Measurements from ENCODE around the gene NEK7.

Gene NEK7

DNA sequence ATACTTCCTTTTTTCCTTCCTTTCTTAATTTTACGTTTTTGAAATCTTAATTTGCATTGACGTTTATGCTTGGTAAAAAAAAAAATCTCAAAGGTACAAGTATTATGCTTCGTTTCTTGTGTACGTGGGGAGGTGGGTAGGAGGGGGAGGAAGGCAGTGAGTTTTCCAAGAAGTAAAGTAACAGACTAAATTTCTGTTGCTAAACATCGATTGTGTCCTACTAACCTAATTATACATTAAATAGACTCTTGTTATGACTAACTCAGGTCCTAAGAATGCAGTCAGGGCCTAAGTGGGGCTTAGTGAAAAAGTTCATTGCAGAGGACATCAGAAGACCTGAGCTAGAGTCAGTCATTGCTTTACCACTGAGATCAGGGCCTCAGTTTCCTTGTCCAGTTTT lies 17.5 kb downstream of the NEK7 start:
- Histone ChIP-seq H3K79me2 (ENCODE audit: low read length) (peaks cover 62% of the 10 kb centered on the region), H3K4me1 (ENCODE audit: low read length) (peaks cover 45% of the 10 kb centered on the region), H3K27ac (ENCODE audit: low read length) (peak overlapping the region; percentile 45), H2AFZ (ENCODE audit: low read depth, low read length) (no peak overlapping the region), H3K27me3 (ENCODE audit: low read depth, low read length) (no peaks in the 10 kb centered on the region), H4K20me1 (ENCODE audit: insufficient read depth, low read length) (no peaks in the 10 kb centered on the region), H3K4me2 (ENCODE audit: low read length) (peak overlapping the region; percentile 58), H3K9me3 (ENCODE audit: insufficient read depth, low read length) (no peaks in the 10 kb centered on the region), H3K4me3 (ENCODE audit: low read length) (peak overlapping the region; percentile 60), H3K36me3 (replicated peaks; ENCODE audit: low read depth, low read length) (no peaks in the 10 kb centered on the region), H3K9ac (ENCODE audit: low read length) (peak overlapping the region; percentile 26; the same call in 1 of the 2 replicates)
- TF ChIP-seq EZH2phosphoT487 (IDR thresholded peaks at IDR 0.05; ENCODE audit: low read depth), result no peak
- TF ChIP-seq, protein P1, sequence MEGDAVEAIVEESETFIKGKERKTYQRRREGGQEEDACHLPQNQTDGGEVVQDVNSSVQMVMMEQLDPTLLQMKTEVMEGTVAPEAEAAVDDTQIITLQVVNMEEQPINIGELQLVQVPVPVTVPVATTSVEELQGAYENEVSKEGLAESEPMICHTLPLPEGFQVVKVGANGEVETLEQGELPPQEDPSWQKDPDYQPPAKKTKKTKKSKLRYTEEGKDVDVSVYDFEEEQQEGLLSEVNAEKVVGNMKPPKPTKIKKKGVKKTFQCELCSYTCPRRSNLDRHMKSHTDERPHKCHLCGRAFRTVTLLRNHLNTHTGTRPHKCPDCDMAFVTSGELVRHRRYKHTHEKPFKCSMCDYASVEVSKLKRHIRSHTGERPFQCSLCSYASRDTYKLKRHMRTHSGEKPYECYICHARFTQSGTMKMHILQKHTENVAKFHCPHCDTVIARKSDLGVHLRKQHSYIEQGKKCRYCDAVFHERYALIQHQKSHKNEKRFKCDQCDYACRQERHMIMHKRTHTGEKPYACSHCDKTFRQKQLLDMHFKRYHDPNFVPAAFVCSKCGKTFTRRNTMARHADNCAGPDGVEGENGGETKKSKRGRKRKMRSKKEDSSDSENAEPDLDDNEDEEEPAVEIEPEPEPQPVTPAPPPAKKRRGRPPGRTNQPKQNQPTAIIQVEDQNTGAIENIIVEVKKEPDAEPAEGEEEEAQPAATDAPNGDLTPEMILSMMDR (IDR thresholded peaks at IDR 0.05; ENCODE audit: low read depth, low read length), result no peak

DNA sequence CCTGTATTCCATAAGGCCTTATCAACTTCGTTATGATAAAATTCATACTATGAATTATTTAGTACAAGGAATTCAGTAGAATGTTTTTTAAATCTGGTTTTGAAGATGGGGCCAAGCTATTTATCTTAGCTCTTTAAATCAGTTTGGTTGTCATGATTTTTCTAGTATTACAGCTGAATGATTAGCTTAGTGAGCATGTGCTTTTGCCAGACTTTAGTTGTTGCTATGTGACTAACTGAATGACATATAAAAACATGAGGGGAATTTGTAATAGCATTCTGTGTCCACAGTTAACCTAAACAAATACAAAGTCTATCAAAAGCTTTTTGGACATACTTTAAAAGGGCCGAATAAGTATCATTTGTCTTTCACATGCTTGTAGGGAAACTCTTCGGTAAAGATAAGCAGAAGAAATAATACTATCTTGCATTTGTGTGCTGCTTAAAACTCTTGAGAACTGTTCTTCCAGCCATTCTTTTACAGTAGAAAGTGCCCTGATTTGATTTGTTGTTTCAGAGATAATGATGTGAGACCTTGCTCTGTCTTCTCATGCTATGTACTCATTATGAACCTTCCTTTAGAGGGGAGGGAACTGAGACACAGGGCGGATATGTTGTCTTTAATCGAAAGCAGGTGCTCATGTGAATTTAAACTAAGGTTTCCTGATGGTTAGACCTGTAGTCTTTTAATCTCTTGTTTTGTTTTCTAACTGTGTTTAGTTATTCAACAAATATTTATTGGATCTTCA lies 18.8 kb downstream of the NEK7 start:
- peaks cover 61% of the 10 kb centered on the region for H3K79me2 ChIP-seq (ENCODE audit: low read length)
- no peak overlapping the region for H2AFZ ChIP-seq (ENCODE audit: low read depth, low read length)
- H3K27ac ChIP-seq (ENCODE audit: low read length), result peak overlapping the region; percentile 47
- H3K36me3 ChIP-seq (replicated peaks; ENCODE audit: low read depth, low read length), result no peaks in the 10 kb centered on the region
- peak overlapping the region; percentile 31 for H3K4me3 ChIP-seq (ENCODE audit: low read length)
- TF ChIP-seq, protein P1 (IDR thresholded peaks at IDR 0.05; ENCODE audit: low read depth, low read length), result no peak
- no peak for TF ChIP-seq EZH2phosphoT487 (IDR thresholded peaks at IDR 0.05; ENCODE audit: low read depth)
- no peaks in the 10 kb centered on the region for H3K9me3 ChIP-seq (ENCODE audit: insufficient read depth, low read length)
- H4K20me1 ChIP-seq (ENCODE audit: insufficient read depth, low read length), result no peaks in the 10 kb centered on the region
- peak overlapping the region; percentile 58 for H3K4me2 ChIP-seq (ENCODE audit: low read length)
- no peaks in the 10 kb centered on the region for H3K27me3 ChIP-seq (ENCODE audit: low read depth, low read length)
- H3K9ac ChIP-seq (ENCODE audit: low read length), result 0 out of 2 replicates have a peak overlapping the region, but pooled peaks have one; percentile 0
- H3K4me1 ChIP-seq (ENCODE audit: low read length), result peaks cover 49% of the 10 kb centered on the region

DNA sequence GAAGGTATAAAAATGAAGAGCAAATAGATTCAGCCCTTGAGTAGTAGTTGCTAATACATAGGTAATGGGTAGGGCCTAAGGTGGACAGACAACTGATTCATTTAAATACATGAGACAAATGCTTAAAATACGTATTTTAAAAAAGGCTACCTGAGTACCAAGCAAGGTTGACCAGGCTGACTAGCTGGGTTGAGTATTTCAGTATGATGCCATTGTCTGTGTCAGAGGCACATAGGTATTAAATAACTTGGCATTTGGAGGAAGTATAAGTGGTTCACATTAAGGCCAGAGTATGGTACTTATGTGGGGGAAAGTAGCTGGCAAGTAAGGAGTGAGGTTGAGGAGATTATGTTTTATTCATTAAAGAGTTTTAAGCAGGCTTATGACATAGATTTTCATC lies 19.4 kb downstream of the NEK7 start:
- Histone ChIP-seq H4K20me1 (ENCODE audit: insufficient read depth, low read length) (no peaks in the 10 kb centered on the region), H3K4me3 (ENCODE audit: low read length) (peak overlapping the region; percentile 31), H3K27ac (ENCODE audit: low read length) (peak overlapping the region; percentile 47), H3K36me3 (replicated peaks; ENCODE audit: low read depth, low read length) (no peaks in the 10 kb centered on the region), H3K4me1 (ENCODE audit: low read length) (peaks cover 49% of the 10 kb centered on the region), H3K27me3 (ENCODE audit: low read depth, low read length) (no peaks in the 10 kb centered on the region), H3K9ac (ENCODE audit: low read length) (no peak overlapping the region), H3K4me2 (ENCODE audit: low read length) (peak overlapping the region; percentile 58), H3K79me2 (ENCODE audit: low read length) (peaks cover 62% of the 10 kb centered on the region), H3K9me3 (ENCODE audit: insufficient read depth, low read length) (no peaks in the 10 kb centered on the region), H2AFZ (ENCODE audit: low read depth, low read length) (no peak overlapping the region)
- TF ChIP-seq, protein P1 (IDR thresholded peaks at IDR 0.05; ENCODE audit: low read depth, low read length), result no peak
- TF ChIP-seq EZH2phosphoT487 (IDR thresholded peaks at IDR 0.05; ENCODE audit: low read depth), result no peak

DNA sequence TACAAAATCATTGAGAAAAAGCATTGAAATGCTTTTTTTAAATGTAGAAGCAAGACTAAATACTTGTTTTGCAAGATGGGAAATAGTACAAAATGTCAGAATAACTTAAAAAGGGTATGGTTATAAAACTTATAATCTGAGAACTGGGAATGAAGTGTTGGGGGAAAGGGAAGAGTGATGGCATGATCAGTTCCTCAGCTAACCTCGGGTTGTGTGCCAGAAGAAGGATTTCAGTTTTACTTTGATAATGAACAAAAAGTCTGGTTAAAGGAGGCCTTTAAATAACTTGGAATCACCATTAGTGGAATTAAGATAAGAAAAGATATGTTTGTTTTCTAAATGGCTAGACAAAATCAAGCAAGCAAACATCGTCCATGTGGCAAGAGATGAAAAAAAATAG lies 20.7 kb downstream of the NEK7 start:
- H3K27ac ChIP-seq (ENCODE audit: low read length), result no peak overlapping the region
- peaks cover 59% of the 10 kb centered on the region for H3K79me2 ChIP-seq (ENCODE audit: low read length)
- no peak overlapping the region for H3K9ac ChIP-seq (ENCODE audit: low read length)
- no peak overlapping the region for H2AFZ ChIP-seq (ENCODE audit: low read depth, low read length)
- no peak overlapping the region for H3K4me3 ChIP-seq (ENCODE audit: low read length)
- no peaks in the 10 kb centered on the region for H3K36me3 ChIP-seq (replicated peaks; ENCODE audit: low read depth, low read length)
- no peaks in the 10 kb centered on the region for H3K9me3 ChIP-seq (ENCODE audit: insufficient read depth, low read length)
- no peak overlapping the region for H3K4me2 ChIP-seq (ENCODE audit: low read length)
- no peak for TF ChIP-seq EZH2phosphoT487 (IDR thresholded peaks at IDR 0.05; ENCODE audit: low read depth)
- TF ChIP-seq, protein P1 (IDR thresholded peaks at IDR 0.05; ENCODE audit: low read depth, low read length), result no peak
- no peaks in the 10 kb centered on the region for H3K27me3 ChIP-seq (ENCODE audit: low read depth, low read length)
- no peaks in the 10 kb centered on the region for H4K20me1 ChIP-seq (ENCODE audit: insufficient read depth, low read length)
- H3K4me1 ChIP-seq (ENCODE audit: low read length), result peaks cover 42% of the 10 kb centered on the region

Measured in OCI-LY3 (cell line).